Right atrium auricular region (tissue), 2 donors: ENCODE measurements around the gene NRP2. TPM values are rescaled to one million over a fixed set of nuclear protein-coding genes. Genes with fewer than 3 reads are reported as not detected.

Experiments used
- DNase-seq: peaks from one replicate; pipeline ENCODE4 v3.0.0-alpha.2; 2019; ENCODE audit warnings: low spot score
- H3K27ac ChIP-seq, 2 donors: fragments of 200-600 bp; sonication (generic); 1 replicate in 1 of 2; 2 replicates in 1 of 2; pipeline ENCODE4 v1.5.1; 2016 to 2019
- H3K27me3 ChIP-seq, 2 donors: fragments of 200-600 bp; sonication (generic); one replicate each; pipeline versions ENCODE4 v1.5.1 to v1.6.0; 2017 to 2019
- H3K36me3 ChIP-seq: fragments of 200-600 bp; sonication (generic); one replicate; pipeline ENCODE4 v1.5.1; 2016
- H3K4me1 ChIP-seq, 2 donors: fragments of 200-600 bp; sonication (generic); one replicate each; pipeline versions ENCODE4 v1.5.1 to v1.6.0; 2017 to 2019
- H3K4me3 ChIP-seq, 2 donors: fragments of 200-600 bp; sonication (generic); 1 replicate in 1 of 2; 2 replicates in 1 of 2; pipeline ENCODE4 v1.5.1; 2017 to 2019; ENCODE audit warnings: mild to moderate bottlenecking in 1 of 2, moderate library complexity in 1 of 2
- H3K9me3 ChIP-seq, 2 donors: fragments of 200-600 bp; sonication (generic); one replicate each; pipeline ENCODE4 v1.5.1; 2019
- CTCF ChIP-seq, 2 donors: fragments of 200-600 bp; sonication (generic); IDR thresholded peaks; one replicate each; pipeline ENCODE4 v1.5.1; 2019; ENCODE audit warnings: antibody characterized with exemption in 2 of 2
- total RNA-seq, 2 donors: library from RNA; depleted of rRNA; stranded (reverse); fragments of >200 nt; gene quantifications; one replicate each; pipeline ENCODE4 v1.1.0, GENCODE V29; 2016

The NRP2 gene
- total RNA-seq, 2 donors from 2014 or later, result 7.1 to 10.9 TPM

DNA sequence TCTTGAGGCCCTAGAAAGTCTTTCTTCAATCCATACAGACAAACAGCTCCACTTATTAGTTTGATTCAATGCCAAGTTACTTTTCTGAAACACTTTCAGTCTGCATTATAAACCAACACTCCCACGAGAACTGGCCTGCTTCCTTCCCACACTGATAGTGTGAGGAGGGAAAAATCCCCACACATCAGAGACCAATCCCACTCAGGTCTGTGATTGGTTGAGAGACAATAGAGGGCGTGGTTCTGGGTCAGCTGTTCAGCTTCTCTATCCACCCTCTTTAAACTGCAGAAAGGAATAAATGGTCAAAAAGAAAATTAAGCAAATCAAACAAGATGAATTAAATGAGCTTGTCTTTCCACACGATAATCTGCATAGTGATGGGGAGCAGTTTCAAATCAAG lies 152.5 kb downstream of the NRP2 start:
- H3K27ac ChIP-seq, result no peak overlapping the region
- no peak for DNase-seq

DNA sequence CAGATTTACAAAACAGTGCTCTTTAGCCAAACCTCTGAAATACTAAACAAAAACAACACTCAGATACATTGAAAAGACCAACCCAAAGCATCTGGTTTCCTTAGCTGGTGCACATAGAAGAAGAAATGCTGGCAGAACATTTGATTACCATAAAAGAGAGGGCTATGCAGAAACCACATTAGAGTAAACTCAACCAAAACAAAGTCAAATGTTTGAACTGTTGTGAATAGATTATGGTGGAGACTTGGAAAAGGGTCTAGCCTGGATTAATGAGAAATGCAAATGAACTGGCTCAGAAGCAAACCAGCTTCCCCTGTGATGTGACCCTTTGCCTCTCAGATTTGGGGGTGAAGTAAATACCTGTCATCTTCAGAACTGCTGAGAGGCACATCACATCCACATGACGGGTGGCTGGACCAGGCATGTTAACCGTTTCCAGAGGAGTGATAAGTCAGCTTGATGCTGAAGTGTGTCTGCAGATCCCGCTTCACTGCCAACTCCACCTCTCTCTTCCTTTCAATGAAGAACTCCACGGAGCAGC lies 153.0 kb downstream of the NRP2 start:
- no peaks in the 10 kb centered on the region for H3K27me3 ChIP-seq
- H3K4me1 ChIP-seq, result no peaks in the 10 kb centered on the region
- no peak for TF ChIP-seq CTCF (IDR thresholded peaks at IDR 0.05)
- H3K9me3 ChIP-seq, result no peaks in the 10 kb centered on the region
- DNase-seq, result no peak
- H3K27ac ChIP-seq, result no peak overlapping the region
- H3K4me3 ChIP-seq, result no peak overlapping the region
- H3K36me3 ChIP-seq, result no peaks in the 10 kb centered on the region

More for the DNA sequence above, 152.5 kb downstream of the NRP2 start:
- no peaks in the 10 kb centered on the region for H3K27me3 ChIP-seq
- H3K4me3 ChIP-seq, result no peak overlapping the region
- no peaks in the 10 kb centered on the region for H3K36me3 ChIP-seq
- no peaks in the 10 kb centered on the region for H3K9me3 ChIP-seq
- TF ChIP-seq CTCF (IDR thresholded peaks at IDR 0.05), result no peak
- no peaks in the 10 kb centered on the region for H3K4me1 ChIP-seq

GRCh38 chr2:205835923-205836322 lies 153.6 kb downstream of the NRP2 start:
- Histone ChIP-seq H3K9me3 (no peaks in the 10 kb centered on the region), H3K36me3 (no peaks in the 10 kb centered on the region), H3K4me1 (no peaks in the 10 kb centered on the region), H3K4me3 (no peak overlapping the region), H3K27me3 (no peaks in the 10 kb centered on the region), H3K27ac (no peak overlapping the region)
- no peak for DNase-seq
- TF ChIP-seq CTCF (IDR thresholded peaks at IDR 0.05), result no peak

DNA sequence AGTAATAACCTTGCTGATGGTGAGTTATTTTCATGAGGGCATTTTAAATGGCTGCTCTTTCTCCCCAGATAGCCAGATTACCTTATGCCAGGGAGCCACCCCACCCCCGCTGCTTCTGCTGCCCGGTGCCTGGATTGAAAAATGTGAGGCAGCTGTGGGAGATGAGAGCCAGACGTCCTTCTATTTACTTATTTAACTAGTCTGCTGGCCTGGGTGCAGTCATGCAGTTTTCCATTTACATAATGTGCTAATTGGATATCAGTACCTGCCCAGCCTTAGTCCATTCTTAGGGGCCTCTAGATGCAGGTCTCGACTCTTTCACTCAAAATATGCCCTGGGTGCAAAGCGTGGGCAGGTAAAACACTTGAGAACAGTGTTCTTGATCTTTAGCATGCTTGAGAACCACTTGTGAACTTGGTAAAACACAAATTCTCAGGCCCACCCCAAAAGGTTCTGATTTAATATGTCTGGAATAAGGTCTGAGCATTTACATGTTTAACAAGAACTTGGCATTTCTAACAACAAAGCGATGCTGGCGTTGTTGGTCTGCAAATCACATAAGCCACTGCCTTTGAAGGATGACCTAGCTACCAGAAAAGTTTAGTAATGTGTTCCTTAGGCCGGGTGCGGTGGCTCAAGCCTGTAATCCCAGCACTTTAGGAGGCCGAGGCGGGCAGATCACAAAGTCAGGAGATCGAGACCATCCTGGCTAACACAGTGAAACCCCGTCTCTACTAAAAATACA lies 154.3 kb downstream of the NRP2 start:
- no peaks in the 10 kb centered on the region for H3K27me3 ChIP-seq
- H3K4me3 ChIP-seq, result no peak overlapping the region
- no peaks in the 10 kb centered on the region for H3K4me1 ChIP-seq
- TF ChIP-seq CTCF (IDR thresholded peaks at IDR 0.05), result no peak
- no peak overlapping the region for H3K27ac ChIP-seq
- H3K9me3 ChIP-seq, result no peaks in the 10 kb centered on the region
- no peak for DNase-seq
- no peaks in the 10 kb centered on the region for H3K36me3 ChIP-seq

- Histone ChIP-seq H3K27ac (no peak overlapping the region), H3K4me1 (no peaks in the 10 kb centered on the region)
Measured at GRCh38 chr2:205837663-205838062, 155.4 kb downstream of the NRP2 start.

More at GRCh38 chr2:205837663-205838062, 155.4 kb downstream of the NRP2 start:
- no peaks in the 10 kb centered on the region for H3K36me3 ChIP-seq
- no peak for TF ChIP-seq CTCF (IDR thresholded peaks at IDR 0.05)
- no peak for DNase-seq
- no peak overlapping the region for H3K4me3 ChIP-seq
- H3K27me3 ChIP-seq, result no peaks in the 10 kb centered on the region
- H3K9me3 ChIP-seq, result no peaks in the 10 kb centered on the region
